ENCODE results near the gene DDX55. TPM values are rescaled to one million over a fixed set of nuclear protein-coding genes. Genes with fewer than 3 reads are reported as not detected.

Gene DDX55
- total and polyA plus RNA-seq, 2 of the 13 experiments (the other 11 are each of a cell fraction or from before 2014, with no cell fraction given) = 22.2 to 37.0 TPM

DNA sequence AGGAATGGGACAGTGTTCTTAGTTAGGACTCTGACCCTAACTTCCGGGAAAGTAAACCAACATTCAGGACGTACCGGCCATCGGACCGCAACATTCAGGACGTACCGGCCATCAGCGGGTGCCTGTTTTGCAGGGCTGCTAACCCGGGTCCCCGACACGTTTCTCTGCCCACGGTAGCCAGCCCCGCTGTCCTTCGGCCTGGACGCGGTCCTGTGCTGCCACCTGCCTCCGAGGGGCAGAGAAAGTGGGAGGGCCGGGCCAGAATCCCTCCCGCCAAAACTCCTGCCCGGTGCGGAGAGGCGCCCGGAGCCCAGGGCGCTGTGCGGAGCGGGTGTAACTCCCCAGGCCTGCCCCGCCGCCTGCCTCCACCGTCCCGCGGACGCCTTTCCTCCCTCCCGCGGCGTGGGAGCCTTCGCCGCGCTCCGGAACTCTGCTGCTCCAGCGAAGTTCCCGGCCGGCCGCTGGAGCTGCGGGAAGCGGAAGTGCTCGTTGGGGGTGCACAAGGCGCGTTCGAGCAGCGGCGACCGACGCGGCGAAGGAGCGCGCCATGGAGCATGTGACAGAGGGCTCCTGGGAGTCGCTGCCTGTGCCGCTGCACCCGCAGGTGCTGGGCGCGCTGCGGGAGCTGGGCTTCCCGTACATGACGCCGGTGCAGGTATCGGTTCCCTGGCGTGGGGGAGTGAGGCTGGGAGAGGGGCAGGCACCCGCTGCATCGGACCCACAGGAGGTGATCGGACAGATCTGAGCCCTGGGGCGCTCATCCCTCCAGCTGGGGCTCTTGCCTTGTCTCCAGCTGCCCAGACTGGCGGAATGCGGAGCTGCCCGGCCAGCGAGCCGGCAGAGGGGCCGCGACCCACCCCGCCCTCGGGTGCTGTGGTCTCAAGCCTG is at the start of gene DDX55 (continued):
- peak; percentile 71; the same call in 1 of the 2 replicates for TF ChIP-seq ZNF607 (CRISPR knock-in tag; IDR thresholded peaks at IDR 0.05; ENCODE audit: borderline replicate concordance)
- peak; percentile 84 for TF ChIP-seq ZNF333 (CRISPR knock-in tag; IDR thresholded peaks at IDR 0.05; ENCODE audit: borderline replicate concordance)
- TF ChIP-seq ZNF577 (CRISPR knock-in tag; IDR thresholded peaks at IDR 0.05; ENCODE audit: borderline replicate concordance, low read depth) = no peak
- peak; percentile 49; the same call in 1 of the 2 replicates for TF ChIP-seq JUNB (CRISPR knock-in tag; IDR thresholded peaks at IDR 0.05; ENCODE audit: borderline replicate concordance)
- no peak for TF ChIP-seq ZNF180 (CRISPR knock-in tag; IDR thresholded peaks at IDR 0.05; ENCODE audit: borderline replicate concordance, low read depth)
- no peak for TF ChIP-seq JDP2 (CRISPR knock-in tag; IDR thresholded peaks at IDR 0.05; ENCODE audit: borderline replicate concordance)
- TF ChIP-seq RARA (CRISPR knock-in tag; IDR thresholded peaks at IDR 0.05) = peak; percentile 56
- peak; percentile 95; the same call in 1 of the 2 replicates for TF ChIP-seq CBX5 (CRISPR knock-in tag; IDR thresholded peaks at IDR 0.05; ENCODE audit: borderline replicate concordance)
- TF ChIP-seq SRSF4 (IDR thresholded peaks at IDR 0.05; ENCODE audit: low read depth, low read length, poor library complexity, severe bottlenecking) = no peak
- TF ChIP-seq ONECUT2 (CRISPR knock-in tag; IDR thresholded peaks at IDR 0.05) = no peak
- TF ChIP-seq ZNF484 (CRISPR knock-in tag; IDR thresholded peaks at IDR 0.05; ENCODE audit: borderline replicate concordance, low read depth) = no peak
- TF ChIP-seq ZSCAN21 (CRISPR knock-in tag; IDR thresholded peaks at IDR 0.05; ENCODE audit: borderline replicate concordance) = peak; percentile 91; the same call in 1 of the 2 replicates
- TF ChIP-seq ZMYM4 (CRISPR knock-in tag; IDR thresholded peaks at IDR 0.05) = peak; percentile 90
- TF ChIP-seq, protein P1, sequence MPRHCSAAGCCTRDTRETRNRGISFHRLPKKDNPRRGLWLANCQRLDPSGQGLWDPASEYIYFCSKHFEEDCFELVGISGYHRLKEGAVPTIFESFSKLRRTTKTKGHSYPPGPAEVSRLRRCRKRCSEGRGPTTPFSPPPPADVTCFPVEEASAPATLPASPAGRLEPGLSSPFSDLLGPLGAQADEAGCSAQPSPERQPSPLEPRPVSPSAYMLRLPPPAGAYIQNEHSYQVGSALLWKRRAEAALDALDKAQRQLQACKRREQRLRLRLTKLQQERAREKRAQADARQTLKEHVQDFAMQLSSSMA (CRISPR knock-in tag; IDR thresholded peaks at IDR 0.05) = peak; percentile 86
- no peak for TF ChIP-seq SMARCC2 (IDR thresholded peaks at IDR 0.05)
- no peak for TF ChIP-seq ELF4 (CRISPR knock-in tag; IDR thresholded peaks at IDR 0.05; ENCODE audit: borderline replicate concordance)
- TF ChIP-seq FOXA3 (CRISPR knock-in tag; IDR thresholded peaks at IDR 0.05) = peak; percentile 70
- peak; percentile 100 for TF ChIP-seq KDM5A (IDR thresholded peaks at IDR 0.05; ENCODE audit: borderline replicate concordance, low read length)
- TF ChIP-seq ZNF597 (CRISPR knock-in tag; IDR thresholded peaks at IDR 0.05) = no peak
- peak; percentile 74 for TF ChIP-seq HOXA9 (CRISPR knock-in tag; IDR thresholded peaks at IDR 0.05; ENCODE audit: borderline replicate concordance)
- TF ChIP-seq BRD4 (CRISPR knock-in tag; IDR thresholded peaks at IDR 0.05) = peak; percentile 97
- TF ChIP-seq, protein P2, sequence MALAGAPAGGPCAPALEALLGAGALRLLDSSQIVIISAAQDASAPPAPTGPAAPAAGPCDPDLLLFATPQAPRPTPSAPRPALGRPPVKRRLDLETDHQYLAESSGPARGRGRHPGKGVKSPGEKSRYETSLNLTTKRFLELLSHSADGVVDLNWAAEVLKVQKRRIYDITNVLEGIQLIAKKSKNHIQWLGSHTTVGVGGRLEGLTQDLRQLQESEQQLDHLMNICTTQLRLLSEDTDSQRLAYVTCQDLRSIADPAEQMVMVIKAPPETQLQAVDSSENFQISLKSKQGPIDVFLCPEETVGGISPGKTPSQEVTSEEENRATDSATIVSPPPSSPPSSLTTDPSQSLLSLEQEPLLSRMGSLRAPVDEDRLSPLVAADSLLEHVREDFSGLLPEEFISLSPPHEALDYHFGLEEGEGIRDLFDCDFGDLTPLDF (CRISPR knock-in tag; IDR thresholded peaks at IDR 0.05) = peak; percentile 97
- TF ChIP-seq PHF8 (CRISPR knock-in tag; IDR thresholded peaks at IDR 0.05) = peak; percentile 98
- TF ChIP-seq ZNF564 (CRISPR knock-in tag; IDR thresholded peaks at IDR 0.05) = peak; percentile 70; the same call in 1 of the 2 replicates
- no peak for TF ChIP-seq SOX13 (IDR thresholded peaks at IDR 0.05)
- peak in 1 of 2 experiments; percentile 43; a peak in 2 of 4 replicates for TF ChIP-seq SOX13 (CRISPR knock-in tag; conservative IDR thresholded peaks at IDR 0.05 in 1 of 2, IDR thresholded peaks at IDR 0.05 in 1 of 2)
- TF ChIP-seq ZNF256 (CRISPR knock-in tag; conservative IDR thresholded peaks at IDR 0.05) = peak; percentile 51; the same call in 1 of the 2 replicates

All from HepG2 (cell line).